ENCODE results near the gene PARP12.

Gene PARP12

DNA sequence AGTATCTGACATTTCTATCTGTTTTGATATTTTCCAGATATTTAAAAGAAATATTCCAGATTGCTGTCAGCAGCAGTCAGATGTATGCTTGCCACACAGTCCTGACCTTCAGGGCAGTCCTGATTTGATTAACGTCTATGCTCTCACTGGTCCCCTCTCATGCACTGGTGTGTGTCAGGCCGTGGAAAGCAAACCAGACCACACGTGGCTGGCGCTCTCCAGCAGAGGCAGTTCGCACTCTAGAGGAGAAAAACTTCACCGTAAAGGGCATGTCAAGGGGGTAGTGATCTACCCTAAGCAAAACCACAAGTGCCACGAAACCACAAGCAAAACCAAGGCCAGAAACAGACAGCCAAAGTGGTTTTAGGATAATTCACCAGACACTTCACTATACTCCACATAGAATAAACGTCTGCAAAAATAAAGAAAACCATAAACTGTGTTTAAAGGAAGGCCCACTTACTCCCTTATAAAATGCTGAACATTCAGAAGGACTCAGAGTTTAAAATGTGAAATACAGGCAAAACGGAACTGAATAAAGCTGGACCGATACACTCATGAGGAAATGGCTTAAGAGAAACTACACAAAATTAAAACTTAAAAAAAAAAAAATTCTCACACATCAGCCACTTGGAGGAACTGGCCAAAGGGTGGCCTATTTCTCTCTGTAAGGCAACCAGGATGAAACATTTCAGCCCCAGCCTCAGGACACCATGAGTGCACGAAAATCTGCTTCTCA is 26.4 kb downstream of the PARP12 start:
- DNase-seq (ENCODE audit: insufficient read length, low spot score) (no peak), FAIRE-seq (no peak)

DNA sequence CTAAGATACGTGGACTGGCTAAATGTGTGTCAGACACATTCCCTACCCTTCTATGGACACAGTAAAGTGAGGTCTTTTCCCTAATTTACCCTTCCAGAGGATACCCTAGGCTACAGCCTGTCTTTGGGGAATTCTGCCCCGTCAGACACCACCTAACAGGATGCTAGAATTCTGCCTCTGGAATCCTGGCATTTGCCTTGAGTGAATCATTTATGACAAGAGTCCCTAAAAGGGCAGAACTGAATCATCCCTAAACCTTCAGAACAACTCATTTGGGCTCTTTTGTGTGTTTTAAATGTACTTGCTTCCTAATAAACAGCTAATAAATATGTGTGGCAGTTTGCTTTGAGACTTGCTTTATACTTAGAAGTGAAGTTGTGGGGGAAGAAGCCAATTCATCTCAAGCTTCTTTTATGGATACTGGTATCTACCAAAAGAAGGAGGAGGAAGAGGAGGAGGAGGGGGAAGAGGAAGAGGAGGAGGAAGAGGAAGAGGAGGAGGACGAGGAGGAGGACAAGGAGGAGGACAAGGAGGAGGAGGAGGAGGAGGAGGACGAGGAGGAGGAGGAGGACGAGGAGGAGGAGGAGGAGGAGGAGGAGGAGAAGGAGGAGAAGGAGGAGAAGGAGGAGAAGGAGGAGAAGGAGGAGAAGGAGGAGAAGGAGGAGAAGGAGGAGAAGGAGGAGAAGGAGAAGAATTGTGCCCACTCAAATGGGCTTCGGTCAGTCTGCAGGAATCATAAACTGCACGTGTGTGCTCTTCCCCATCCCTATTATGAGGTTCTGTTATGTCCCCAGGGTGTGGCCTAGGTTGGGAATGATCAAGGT is 27.1 kb downstream of the PARP12 start:
- no peak for DNase-seq (ENCODE audit: insufficient read length, low spot score)
- no peak for FAIRE-seq

DNA sequence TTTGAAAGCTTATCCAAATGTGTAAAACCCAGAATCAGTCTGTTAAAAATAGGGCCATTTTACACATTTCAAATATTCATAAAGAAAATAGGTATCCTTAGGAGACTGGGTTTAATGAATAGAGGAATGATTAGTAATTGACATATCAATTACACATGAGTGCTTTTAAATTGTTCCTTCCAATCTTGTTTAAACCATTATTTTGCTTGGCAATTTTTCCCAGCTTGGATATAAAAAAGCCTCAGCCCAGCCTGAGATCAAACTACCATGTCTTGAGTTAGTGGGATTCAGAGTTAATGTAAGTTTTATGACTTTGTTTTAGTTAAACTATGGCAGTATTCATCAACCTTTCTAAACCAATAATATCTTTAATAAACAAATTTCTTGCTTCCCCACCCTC is 28.3 kb downstream of the PARP12 start:
- no peak for DNase-seq (ENCODE audit: insufficient read length, low spot score)
- no peak for FAIRE-seq

- no peak for FAIRE-seq
Observed at GRCh38 chr7:140033779-140034363, 28.9 kb downstream of the PARP12 start.

DNA sequence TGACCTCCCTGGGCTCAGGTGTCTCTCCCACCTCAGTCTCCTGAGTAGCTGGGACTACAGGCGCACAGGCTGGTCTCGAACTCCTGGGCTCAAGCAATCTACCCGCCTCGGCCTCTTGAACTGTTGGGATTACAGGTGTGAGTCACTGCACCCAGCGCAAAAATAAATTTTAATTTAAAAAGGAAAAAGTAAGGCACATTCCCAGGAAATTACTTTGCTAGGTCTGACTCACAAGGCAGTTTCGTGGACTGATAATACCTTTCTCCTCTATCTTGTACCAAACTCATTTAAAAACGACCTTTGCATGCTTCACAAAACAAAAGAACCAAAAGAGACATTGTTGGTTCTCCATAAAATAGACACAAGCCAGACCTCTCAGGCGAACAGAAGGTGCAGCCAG is 29.7 kb downstream of the PARP12 start:
- DNase-seq (ENCODE audit: insufficient read length, low spot score) (no peak), FAIRE-seq (no peak)

More at GRCh38 chr7:140033779-140034363, 28.9 kb downstream of the PARP12 start:
- DNase-seq (ENCODE audit: insufficient read length, low spot score), result no peak

GRCh38 chr7:140031364-140031763 is 31.4 kb downstream of the PARP12 start:
- FAIRE-seq, result no peak
- no peak for DNase-seq (ENCODE audit: insufficient read length, low spot score)

GRCh38 chr7:140029072-140029471 is 33.7 kb downstream of the PARP12 start:
- DNase-seq (ENCODE audit: insufficient read length, low spot score), result no peak
- FAIRE-seq, result no peak

GRCh38 chr7:140028311-140028710 is 34.4 kb downstream of the PARP12 start:
- DNase-seq (ENCODE audit: insufficient read length, low spot score) (no peak), FAIRE-seq (no peak)

GRCh38 chr7:140027858-140028257 is 34.9 kb downstream of the PARP12 start:
- DNase-seq (ENCODE audit: insufficient read length, low spot score), result no peak

DNA sequence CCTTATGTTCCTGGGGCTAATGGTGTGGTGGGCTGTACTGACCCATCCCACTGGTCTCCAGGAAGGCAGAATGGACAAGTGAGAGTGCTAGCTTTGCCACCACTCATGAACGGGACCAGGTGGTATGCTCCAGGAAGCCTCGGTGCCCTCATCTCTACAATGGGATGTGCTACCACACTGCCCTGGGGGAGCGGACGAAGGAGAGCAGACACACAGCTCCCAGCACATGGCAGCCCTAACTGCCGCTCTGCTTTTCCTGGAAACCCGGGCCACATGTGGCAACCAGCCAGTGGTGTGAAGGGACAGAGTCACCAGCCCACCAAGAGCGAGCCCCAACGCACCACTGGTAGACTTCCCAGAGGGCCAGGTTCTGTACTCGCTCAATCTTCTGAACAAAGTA is 35.8 kb downstream of the PARP12 start:
- DNase-seq (ENCODE audit: insufficient read length, low spot score) (no peak), FAIRE-seq (no peak)

More at GRCh38 chr7:140027858-140028257, 34.9 kb downstream of the PARP12 start:
- no peak for FAIRE-seq

GRCh38 chr7:140025814-140026433 is 36.8 kb downstream of the PARP12 start:
- DNase-seq (ENCODE audit: insufficient read length, low spot score) (no peak), FAIRE-seq (no peak)

DNA sequence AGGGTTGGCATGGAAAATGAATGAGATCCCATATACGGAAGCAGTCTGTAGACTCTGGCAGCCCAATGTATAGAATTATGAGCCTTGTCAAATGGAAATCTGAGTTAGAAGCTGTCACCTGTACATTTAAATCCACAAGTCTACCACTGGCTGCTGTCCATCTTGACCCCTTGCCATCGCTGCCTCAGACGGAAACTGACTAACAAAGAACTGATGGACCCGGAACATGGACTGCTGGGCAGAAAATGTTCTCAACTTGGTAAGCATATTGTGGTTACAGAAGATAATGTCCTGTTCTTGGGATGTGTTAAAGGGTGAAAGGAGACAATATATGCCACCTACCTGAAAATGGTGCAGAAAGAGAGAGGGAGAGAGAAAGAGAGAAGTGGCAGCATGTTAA is 37.5 kb downstream of the PARP12 start:
- FAIRE-seq (no peak), DNase-seq (ENCODE audit: insufficient read length, low spot score) (no peak)

- FAIRE-seq, result no peak
- DNase-seq (ENCODE audit: insufficient read length, low spot score), result no peak
Observed at GRCh38 chr7:140024585-140024984, 38.2 kb downstream of the PARP12 start.

- no peak for FAIRE-seq
- no peak for DNase-seq (ENCODE audit: insufficient read length, low spot score)
Observed at GRCh38 chr7:140023728-140024127, 39.0 kb downstream of the PARP12 start.

DNA sequence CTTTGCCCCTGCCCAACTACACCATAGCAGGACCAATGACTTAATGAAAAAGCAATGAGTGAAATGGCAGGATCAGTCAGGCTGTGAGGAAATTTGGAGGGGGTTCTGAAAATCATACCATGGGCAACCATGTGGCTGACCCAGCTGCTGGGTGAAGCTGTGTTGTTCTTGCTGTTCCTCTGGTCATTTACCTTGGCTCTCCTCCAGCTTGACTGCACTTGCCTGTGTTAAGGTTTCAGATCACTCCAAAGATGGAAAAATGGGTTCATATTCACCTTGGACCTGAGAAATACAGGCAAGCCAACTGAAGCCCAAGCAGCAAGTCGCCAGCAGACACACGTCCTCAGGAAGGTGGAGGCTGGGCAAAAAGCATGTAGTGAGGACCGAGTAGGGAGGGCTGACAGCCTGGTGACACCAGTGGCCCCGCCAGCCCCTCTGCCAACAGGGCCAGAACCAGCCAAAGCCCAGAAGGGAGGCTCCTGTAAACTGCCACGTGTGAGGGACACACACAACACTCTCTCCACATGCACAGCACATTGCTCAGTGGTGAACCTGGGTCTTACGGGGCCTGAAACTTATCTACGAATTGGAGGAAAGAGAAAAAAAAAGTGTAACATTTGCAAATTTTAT is 40.1 kb downstream of the PARP12 start:
- FAIRE-seq, result no peak

GRCh38 chr7:140021603-140022002 is 41.1 kb downstream of the PARP12 start:
- FAIRE-seq, result no peak
- no peak for DNase-seq (ENCODE audit: insufficient read length, low spot score)

More for the DNA sequence above, 40.1 kb downstream of the PARP12 start:
- no peak for DNase-seq (ENCODE audit: insufficient read length, low spot score)

GRCh38 chr7:140019606-140020005 is 43.1 kb downstream of the PARP12 start:
- FAIRE-seq (no peak), DNase-seq (ENCODE audit: insufficient read length, low spot score) (no peak)

GRCh38 chr7:140019172-140019571 is 43.6 kb downstream of the PARP12 start:
- DNase-seq (ENCODE audit: insufficient read length, low spot score) (no peak), FAIRE-seq (no peak)

DNA sequence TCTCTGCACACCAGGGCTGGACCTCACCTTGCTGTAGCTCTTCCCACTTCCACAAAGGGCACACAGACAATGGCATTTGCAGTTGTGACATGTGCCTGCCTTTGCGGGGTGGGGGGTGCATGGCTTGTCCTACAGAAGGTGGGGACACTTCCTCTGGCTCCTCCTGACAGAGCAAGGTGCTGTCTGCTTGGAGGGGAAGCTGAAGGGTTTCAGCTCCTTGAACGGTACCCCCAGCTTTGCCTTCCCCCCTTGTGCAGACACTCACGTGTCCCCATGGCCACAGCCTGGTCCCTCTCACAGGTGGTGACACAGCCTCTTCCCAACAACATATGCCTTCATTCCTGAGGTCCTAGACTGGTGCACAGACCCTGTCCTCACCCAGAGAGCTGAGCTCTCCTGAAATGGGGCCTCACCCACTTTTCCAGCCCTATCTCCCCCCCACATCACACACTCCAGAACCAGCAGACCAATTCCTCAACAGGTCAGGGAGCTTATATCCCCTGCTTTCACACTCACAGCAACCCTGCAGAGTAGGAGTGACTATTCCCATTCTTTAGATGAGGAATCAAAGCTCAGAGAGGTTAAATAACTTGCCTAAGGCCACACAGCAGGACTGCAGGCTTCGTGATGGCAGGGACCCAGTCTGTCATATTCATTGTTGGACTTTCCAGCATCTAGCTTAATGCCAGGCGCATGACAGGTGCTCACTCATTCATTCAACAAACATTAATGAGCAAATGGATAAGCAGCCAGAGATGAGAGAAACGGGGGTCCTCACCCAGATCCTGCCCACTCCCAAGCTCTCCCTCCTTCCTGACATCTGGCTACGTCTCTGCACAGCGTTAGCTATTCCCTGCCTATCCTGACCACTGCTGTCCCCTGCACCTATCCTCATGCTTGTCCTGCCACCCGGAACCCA is 44.4 kb downstream of the PARP12 start:
- DNase-seq (ENCODE audit: insufficient read length, low spot score) (no peak), FAIRE-seq (no peak)

DNA sequence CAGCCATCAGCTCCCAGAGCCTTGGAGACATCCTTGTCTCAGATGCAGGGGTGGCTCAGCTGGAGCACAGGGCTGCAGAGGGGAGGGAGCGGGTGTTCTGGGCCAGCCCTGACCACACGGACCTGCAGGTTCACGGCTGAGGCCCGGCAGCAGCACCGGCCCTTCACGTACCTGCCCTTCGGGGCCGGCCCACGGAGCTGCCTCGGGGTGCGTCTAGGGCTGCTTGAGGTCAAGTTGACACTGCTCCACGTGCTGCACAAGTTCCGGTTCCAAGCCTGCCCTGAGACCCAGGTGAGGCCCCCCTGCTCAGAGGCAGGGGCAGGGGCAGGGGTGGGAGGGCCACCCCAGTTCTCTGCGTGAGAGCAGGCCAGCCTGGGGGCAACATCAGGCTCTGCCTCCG is 45.2 kb downstream of the PARP12 start:
- no peak for FAIRE-seq
- no peak for DNase-seq (ENCODE audit: insufficient read length, low spot score)

Measured in HTR-8/SVneo (cell line).